SK-N-SH (cell line): ENCODE data around the gene GSG1L. TPM values are rescaled to one million over a fixed set of nuclear protein-coding genes. Genes with fewer than 3 reads are reported as not detected.

Source experiments
- CTCF ChIA-PET: fragments of 300-600, 350-600 bp; formaldehyde crosslinking; extraction: SDS; loops from one replicate; lab custom pipeline; 2021; lab: Yijun Ruan, JAX
- POLR2A ChIA-PET: fragments of 350-600 bp; sonication (Branson Sonifier 250); formaldehyde crosslinking; extraction: SDS; loops from one replicate; lab custom pipeline; 2020; ENCODE audit warnings: antibody characterized with exemption, inconsistent platforms; lab: Yijun Ruan, JAX
- DNase-seq: peaks from one replicate; pipeline ENCODE4 v3.0.0; 2012
- H2AFZ ChIP-seq: fragments of 200-600 bp; sonication (generic); 2 replicates; pipeline ENCODE4 v1.8.1; 2016; ENCODE audit warnings: antibody characterized with exemption, mild to moderate bottlenecking, low read depth
- H3F3A ChIP-seq: fragments of 200-600 bp; sonication (generic); replicated peaks from 2 replicates; pipeline ENCODE3; 2016; ENCODE audit warnings: antibody characterized with exemption, mild to moderate bottlenecking; ENCODE audit not compliant: insufficient read depth
- H3K27ac ChIP-seq, 2 experiments: fragments of 200-500 bp in 1 of 2; fragments of 200-600 bp in 1 of 2; sonication (Bioruptor generic) in 1 of 2; sonication (generic), shearing (Covaris generic) in 1 of 2; 2 replicates each; pipeline versions ENCODE4 v1.5.1 to v1.6.1; 2014 to 2016; ENCODE audit warnings: low read depth in 2 of 2, inconsistent platforms in 1 of 2, low read length in 1 of 2, mild to moderate bottlenecking in 1 of 2, mixed read lengths in 1 of 2
- H3K27me3 ChIP-seq: fragments of 200-600 bp; sonication (generic), shearing (Covaris generic); 2 replicates; pipeline ENCODE4 v1.6.1; 2016; ENCODE audit warnings: mixed run types; ENCODE audit not compliant: insufficient read depth
- H3K36me3 ChIP-seq, 2 experiments: fragments of 200-500 bp in 1 of 2; fragments of 200-600 bp in 1 of 2; sonication (Bioruptor generic) in 1 of 2; sonication (generic) in 1 of 2; replicated peaks in 1 of 2; 2 replicates each; pipeline versions ENCODE3 to v1.5.1; 2014 to 2016; ENCODE audit warnings: low read length in 1 of 2, mild to moderate bottlenecking in 1 of 2; ENCODE audit not compliant: insufficient read depth in 2 of 2, control insufficient read depth in 1 of 2
- H3K4me1 ChIP-seq, 2 experiments: fragments of 200-500 bp in 1 of 2; fragments of 200-600 bp in 1 of 2; sonication (Bioruptor generic) in 1 of 2; sonication (generic), shearing (Covaris generic) in 1 of 2; 2 replicates each; pipeline versions ENCODE4 v1.5.1 to v1.6.1; 2014 to 2016; ENCODE audit warnings: low read depth in 1 of 2, low read length in 1 of 2, mixed run types in 1 of 2; ENCODE audit not compliant: insufficient read depth in 2 of 2, control insufficient read depth in 1 of 2
- H3K4me2 ChIP-seq: fragments of 200-600 bp; sonication (generic), shearing (Covaris generic); 2 replicates; pipeline ENCODE4 v1.6.1; 2017; ENCODE audit warnings: mixed run types
- H3K4me3 ChIP-seq, 2 experiments: fragments of 200-500 bp in 1 of 2; fragments of 200-600 bp in 1 of 2; sonication (Bioruptor generic) in 1 of 2; sonication (generic), shearing (Covaris generic) in 1 of 2; 2 replicates each; pipeline versions ENCODE4 v1.5.1 to v1.8.1; 2014 to 2016; ENCODE audit warnings: low read depth in 2 of 2, inconsistent platforms in 1 of 2, low read length in 1 of 2, mild to moderate bottlenecking in 1 of 2, mixed read lengths in 1 of 2, moderate library complexity in 1 of 2
- H3K79me2 ChIP-seq: fragments of 200-600 bp; sonication (generic); 2 replicates; pipeline ENCODE4 v1.8.1; 2017; ENCODE audit warnings: mild to moderate bottlenecking; ENCODE audit not compliant: insufficient read depth
- H3K9ac ChIP-seq: fragments of 200-600 bp; sonication (generic); 2 replicates; pipeline ENCODE4 v1.6.1; 2017; ENCODE audit warnings: mixed run types
- H3K9me2 ChIP-seq: fragments of 200-600 bp; sonication (generic); 2 replicates; pipeline ENCODE4 v1.6.1; 2017; ENCODE audit warnings: mixed run types
- H3K9me3 ChIP-seq: fragments of 200-600 bp; sonication (generic); 2 replicates; pipeline ENCODE4 v1.6.1; 2017; ENCODE audit warnings: mixed run types, mild to moderate bottlenecking, moderate library complexity
- H4K20me1 ChIP-seq: fragments of 200-600 bp; sonication (generic); 2 replicates; pipeline ENCODE4 v1.6.1; 2017; ENCODE audit warnings: mild to moderate bottlenecking, mixed run types; ENCODE audit not compliant: insufficient read depth
- CHD2 ChIP-seq: fragments of 150-350 bp; IDR thresholded peaks from 2 replicates; pipeline ENCODE4 v1.6.1; 2018; ENCODE audit warnings: low read length; ENCODE audit not compliant: partially characterized antibody
- EP300 ChIP-seq, 2 experiments: IDR thresholded peaks; 2 replicates each; pipeline versions ENCODE4 v1.4.0 to v1.6.1; 2012; ENCODE audit warnings: borderline replicate concordance in 1 of 2, low read depth in 1 of 2, low read length in 1 of 2
- EZH2phosphoT487 ChIP-seq: fragments of 200-600 bp; sonication (generic); IDR thresholded peaks from 2 replicates; pipeline ENCODE4 v1.6.1; 2017; ENCODE audit warnings: low read depth, mixed run types, mild to moderate bottlenecking, antibody characterized with exemption, moderate library complexity, borderline replicate concordance
- FOSL2 ChIP-seq: IDR thresholded peaks from 2 replicates; pipeline ENCODE4 v1.4.0; 2012; ENCODE audit warnings: low read depth, mild to moderate bottlenecking, moderate library complexity, borderline replicate concordance
- FOXM1 ChIP-seq: IDR thresholded peaks from 2 replicates; pipeline ENCODE4 v1.4.0; 2012; ENCODE audit warnings: low read depth, mild to moderate bottlenecking
- MEF2A ChIP-seq: IDR thresholded peaks from 2 replicates; pipeline ENCODE4 v1.4.0; 2012; ENCODE audit warnings: low read depth, borderline replicate concordance
- MXI1 ChIP-seq: IDR thresholded peaks from 2 replicates; pipeline ENCODE4 v1.6.1; 2012; ENCODE audit warnings: mild to moderate bottlenecking, low read depth, low read length, improper control_type of control experiment
- POLR2AphosphoS5 ChIP-seq: IDR thresholded peaks from 2 replicates; pipeline ENCODE4 v1.6.1; 2012; ENCODE audit warnings: low read depth, low read length
- RAD21 ChIP-seq: IDR thresholded peaks from 2 replicates; pipeline ENCODE4 v1.6.1; 2012; ENCODE audit warnings: mild to moderate bottlenecking, low read length
- RCOR1 ChIP-seq: fragments of 150-350 bp; IDR thresholded peaks from 2 replicates; pipeline ENCODE4 v1.6.1; 2017; ENCODE audit warnings: antibody characterized with exemption, low read length
- SMC3 ChIP-seq: IDR thresholded peaks from 2 replicates; pipeline ENCODE4 v1.6.1; 2012; ENCODE audit warnings: low read depth, low read length, improper control_type of control experiment
- TCF12 ChIP-seq: IDR thresholded peaks from 2 replicates; pipeline ENCODE4 v1.4.0; 2012
- WGBS: methylation state at CpG from one replicate; pipeline ENCODE4 v1.1.6; 2017; ENCODE audit warnings: low lambda C conversion rate; 5-methylcytosine and 5-hydroxymethylcytosine counted together
- polyA plus RNA-seq, 3 experiments: library from polyadenylated mRNA; depleted of rRNA; stranded (reverse); fragments of >200 nt; gene quantifications; 2 replicates each; pipeline ENCODE4 v1.2.3, GENCODE V29; 2012
- TF ChIP-seq, protein P1 (sequence below): IDR thresholded peaks from 2 replicates; pipeline ENCODE4 v1.6.1; 2012; ENCODE audit warnings: mild to moderate bottlenecking, low read depth, low read length, moderate library complexity
- TF ChIP-seq, protein P2 (sequence below): IDR thresholded peaks from 2 replicates; pipeline ENCODE4; 2012
- TF ChIP-seq, protein P3 (sequence below): IDR thresholded peaks from 2 replicates; pipeline ENCODE4 v1.4.0; 2012; ENCODE audit warnings: low read depth, borderline replicate concordance

GSG1L gene
- polyA plus RNA-seq, 1 of the 3 experiments (the other 2 are of a cell fraction), result not detected

DNA sequence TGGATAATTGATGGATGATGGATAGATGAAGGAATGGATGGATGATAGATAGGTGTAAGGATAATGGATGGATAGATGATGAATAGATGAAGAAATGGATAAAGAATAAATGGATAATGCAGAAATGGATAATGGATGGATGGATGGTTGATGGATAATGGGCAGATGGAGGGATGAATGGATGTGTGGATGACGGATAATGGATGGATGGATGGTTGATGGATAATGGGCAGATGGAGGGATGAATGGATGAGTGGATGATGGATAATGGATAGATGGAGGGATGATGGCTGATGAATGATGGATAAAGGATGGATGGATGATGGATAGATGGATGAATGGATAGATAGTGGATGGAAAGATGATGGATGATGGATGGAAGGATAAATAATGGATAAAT, 274.4 kb downstream of the GSG1L start:
- H3K4me2 ChIP-seq, result no peak overlapping the region
- 75% methylated on average over 1 of the region's 1 CpG for WGBS
- CTCF ChIA-PET, result interaction anchor here (0.7 to 1.0 kb wide), 5 partner anchors 9 to 282 kb away, joined by 3 to 5 read pairs (median 3); no protein-coding TSS in a partner anchor

DNA sequence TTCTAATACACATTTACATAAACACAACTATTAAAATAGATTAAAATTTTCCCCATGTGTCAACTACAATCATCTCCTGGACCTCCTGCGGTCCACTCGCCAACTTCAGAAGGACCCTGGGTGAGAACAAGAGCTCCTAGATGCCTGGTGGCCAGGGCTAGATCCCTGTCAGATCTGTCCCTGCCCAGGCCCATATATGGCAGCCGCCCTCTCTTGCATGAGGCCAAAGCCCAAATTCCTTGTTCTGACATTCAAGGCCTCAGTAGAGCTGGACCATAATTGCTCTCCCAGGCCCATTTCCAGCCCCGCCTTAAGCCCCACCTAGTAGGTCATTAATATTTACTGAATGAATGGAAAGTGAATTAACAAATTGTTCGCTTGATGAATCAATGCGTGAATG, 275.8 kb downstream of the GSG1L start:
- ChIA-PET POLR2A (no interaction called here), CTCF (no interaction called here)
- no peaks in the 10 kb centered on the region for H3K9me2 ChIP-seq
- 73% methylated on average over 5 of the region's 6 CpGs for WGBS
- H3K9me3 ChIP-seq, result no peaks in the 10 kb centered on the region
- no peaks in the 10 kb centered on the region for H3K36me3 ChIP-seq
- TF ChIP-seq MEF2A, result no peak
- no peak for TF ChIP-seq MXI1
- TF ChIP-seq, protein P1, sequence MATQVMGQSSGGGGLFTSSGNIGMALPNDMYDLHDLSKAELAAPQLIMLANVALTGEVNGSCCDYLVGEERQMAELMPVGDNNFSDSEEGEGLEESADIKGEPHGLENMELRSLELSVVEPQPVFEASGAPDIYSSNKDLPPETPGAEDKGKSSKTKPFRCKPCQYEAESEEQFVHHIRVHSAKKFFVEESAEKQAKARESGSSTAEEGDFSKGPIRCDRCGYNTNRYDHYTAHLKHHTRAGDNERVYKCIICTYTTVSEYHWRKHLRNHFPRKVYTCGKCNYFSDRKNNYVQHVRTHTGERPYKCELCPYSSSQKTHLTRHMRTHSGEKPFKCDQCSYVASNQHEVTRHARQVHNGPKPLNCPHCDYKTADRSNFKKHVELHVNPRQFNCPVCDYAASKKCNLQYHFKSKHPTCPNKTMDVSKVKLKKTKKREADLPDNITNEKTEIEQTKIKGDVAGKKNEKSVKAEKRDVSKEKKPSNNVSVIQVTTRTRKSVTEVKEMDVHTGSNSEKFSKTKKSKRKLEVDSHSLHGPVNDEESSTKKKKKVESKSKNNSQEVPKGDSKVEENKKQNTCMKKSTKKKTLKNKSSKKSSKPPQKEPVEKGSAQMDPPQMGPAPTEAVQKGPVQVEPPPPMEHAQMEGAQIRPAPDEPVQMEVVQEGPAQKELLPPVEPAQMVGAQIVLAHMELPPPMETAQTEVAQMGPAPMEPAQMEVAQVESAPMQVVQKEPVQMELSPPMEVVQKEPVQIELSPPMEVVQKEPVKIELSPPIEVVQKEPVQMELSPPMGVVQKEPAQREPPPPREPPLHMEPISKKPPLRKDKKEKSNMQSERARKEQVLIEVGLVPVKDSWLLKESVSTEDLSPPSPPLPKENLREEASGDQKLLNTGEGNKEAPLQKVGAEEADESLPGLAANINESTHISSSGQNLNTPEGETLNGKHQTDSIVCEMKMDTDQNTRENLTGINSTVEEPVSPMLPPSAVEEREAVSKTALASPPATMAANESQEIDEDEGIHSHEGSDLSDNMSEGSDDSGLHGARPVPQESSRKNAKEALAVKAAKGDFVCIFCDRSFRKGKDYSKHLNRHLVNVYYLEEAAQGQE, result no peak
- no peak for TF ChIP-seq POLR2AphosphoS5
- no peak for TF ChIP-seq CHD2
- no peak for TF ChIP-seq SMC3
- no peak for TF ChIP-seq TCF12
- TF ChIP-seq EZH2phosphoT487, result no peak
- TF ChIP-seq RAD21, result no peak
- no peak for TF ChIP-seq EP300 (IDR thresholded peaks at IDR 0.05; ENCODE audit: borderline replicate concordance in 1 of 2, low read depth in 1 of 2, low read length in 1 of 2)
- TF ChIP-seq, protein P2, sequence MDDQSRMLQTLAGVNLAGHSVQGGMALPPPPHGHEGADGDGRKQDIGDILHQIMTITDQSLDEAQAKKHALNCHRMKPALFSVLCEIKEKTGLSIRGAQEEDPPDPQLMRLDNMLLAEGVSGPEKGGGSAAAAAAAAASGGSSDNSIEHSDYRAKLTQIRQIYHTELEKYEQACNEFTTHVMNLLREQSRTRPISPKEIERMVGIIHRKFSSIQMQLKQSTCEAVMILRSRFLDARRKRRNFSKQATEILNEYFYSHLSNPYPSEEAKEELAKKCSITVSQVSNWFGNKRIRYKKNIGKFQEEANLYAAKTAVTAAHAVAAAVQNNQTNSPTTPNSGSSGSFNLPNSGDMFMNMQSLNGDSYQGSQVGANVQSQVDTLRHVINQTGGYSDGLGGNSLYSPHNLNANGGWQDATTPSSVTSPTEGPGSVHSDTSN, result no peak
- TF ChIP-seq RCOR1, result no peak
- no peaks in the 10 kb centered on the region for H3F3A ChIP-seq
- H3K27ac ChIP-seq, result no peak overlapping the region
- no peak overlapping the region for H3K4me3 ChIP-seq
- H4K20me1 ChIP-seq, result no peaks in the 10 kb centered on the region
- H3K4me1 ChIP-seq, result peaks cover 0 to 17% of the 10 kb centered on the region in 2 experiments; a peak in 1 of 4 replicates
- H3K9ac ChIP-seq, result no peak overlapping the region
- DNase-seq, result no peak
- H3K4me2 ChIP-seq, result no peak overlapping the region
- no peaks in the 10 kb centered on the region for H3K27me3 ChIP-seq
- no peaks in the 10 kb centered on the region for H3K79me2 ChIP-seq
- H2AFZ ChIP-seq, result no peak overlapping the region

More for the DNA sequence above, 274.4 kb downstream of the GSG1L start:
- H3K9me2 ChIP-seq, result no peaks in the 10 kb centered on the region
- POLR2A ChIA-PET, result no interaction called here
- no peak for TF ChIP-seq MXI1
- TF ChIP-seq, protein P3, sequence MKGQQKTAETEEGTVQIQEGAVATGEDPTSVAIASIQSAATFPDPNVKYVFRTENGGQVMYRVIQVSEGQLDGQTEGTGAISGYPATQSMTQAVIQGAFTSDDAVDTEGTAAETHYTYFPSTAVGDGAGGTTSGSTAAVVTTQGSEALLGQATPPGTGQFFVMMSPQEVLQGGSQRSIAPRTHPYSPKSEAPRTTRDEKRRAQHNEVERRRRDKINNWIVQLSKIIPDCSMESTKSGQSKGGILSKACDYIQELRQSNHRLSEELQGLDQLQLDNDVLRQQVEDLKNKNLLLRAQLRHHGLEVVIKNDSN, result no peak
- no peak for TF ChIP-seq FOXM1
- TF ChIP-seq FOSL2, result no peak
- TF ChIP-seq SMC3, result no peak
- H3K4me3 ChIP-seq, result no peak overlapping the region
- peaks cover 0 to 12% of the 10 kb centered on the region in 2 experiments; a peak in 1 of 4 replicates for H3K4me1 ChIP-seq
- no peaks in the 10 kb centered on the region for H3K9me3 ChIP-seq
- DNase-seq, result no peak
- H3K27ac ChIP-seq, result no peak overlapping the region
- no peaks in the 10 kb centered on the region for H3F3A ChIP-seq
- no peak overlapping the region for H3K9ac ChIP-seq
- no peaks in the 10 kb centered on the region for H3K79me2 ChIP-seq
- no peaks in the 10 kb centered on the region for H3K27me3 ChIP-seq
- no peaks in the 10 kb centered on the region for H3K36me3 ChIP-seq
- H4K20me1 ChIP-seq, result no peaks in the 10 kb centered on the region
- no peak overlapping the region for H2AFZ ChIP-seq
